ENCODE results near the gene NHSL2. TPM values are rescaled to one million over a fixed set of nuclear protein-coding genes. Genes with fewer than 3 reads are reported as not detected.

NHSL2 gene
- total and polyA plus RNA-seq, 2 of the 13 experiments (the other 11 are each of a cell fraction or from before 2014, with no cell fraction given) = not detected

- TF ChIP-seq PREB (CRISPR knock-in tag; IDR thresholded peaks at IDR 0.05) (no peak), ZNF761 (CRISPR knock-in tag; conservative IDR thresholded peaks at IDR 0.05) (no peak)
Measured at GRCh38 chrX:71954458-71954857, 43.8 kb downstream of the NHSL2 start (continued).

GRCh38 chrX:71955530-71956120, 45.0 kb downstream of the NHSL2 start:
- BruUV-seq (replicated peaks) = no TSS peak
- Histone ChIP-seq H3K27ac (ENCODE audit: extremely low read length, insufficient read depth, low read length) (no peak overlapping the region), H3K4me3 (replicated peaks in 1 of 3; ENCODE audit: insufficient read depth in 1 of 3, low read depth in 2 of 3, low read length in 3 of 3) (no peak overlapping the region), H3K27me3 (ENCODE audit: control insufficient read depth in 1 of 2, insufficient read depth in 2 of 2, low read length in 2 of 2) (no peaks in the 10 kb centered on the region), H2AFZ (ENCODE audit: low read length) (no peak overlapping the region), H3K4me2 (ENCODE audit: low read depth, low read length) (no peak overlapping the region), H3K36me3 (replicated peaks in 1 of 2; ENCODE audit: control insufficient read depth in 1 of 2, insufficient read depth in 2 of 2, low read length in 2 of 2) (no peaks in the 10 kb centered on the region), H4K20me1 (ENCODE audit: insufficient read depth, low read length) (no peaks in the 10 kb centered on the region), H3K79me2 (ENCODE audit: insufficient read depth, low read length) (no peaks in the 10 kb centered on the region), H3K9me3 (ENCODE audit: low read length) (no peaks in the 10 kb centered on the region), H3K9ac (ENCODE audit: insufficient read depth, low read depth, low read length) (no peak overlapping the region), H3K4me1 (ENCODE audit: insufficient read depth, low read length) (no peaks in the 10 kb centered on the region)
- CTCF ChIA-PET (ENCODE audit: low intra/inter-chr PET ratio, low total read pairs) = no interaction called here
- POLR2A ChIA-PET = no interaction called here
- TF ChIP-seq PHF20 (CRISPR knock-in tag; IDR thresholded peaks at IDR 0.05) (no peak), NR1H2 (CRISPR knock-in tag; IDR thresholded peaks at IDR 0.05; ENCODE audit: borderline replicate concordance, low read depth) (no peak), FOXK1 (CRISPR knock-in tag; IDR thresholded peaks at IDR 0.05; ENCODE audit: borderline replicate concordance, low read depth) (no peak), ATF7-NPFF (CRISPR knock-in tag; IDR thresholded peaks at IDR 0.05; ENCODE audit: low read depth) (no peak), ZNF207 (IDR thresholded peaks at IDR 0.05; ENCODE audit: borderline replicate concordance) (no peak), ZNF3 (CRISPR knock-in tag; IDR thresholded peaks at IDR 0.05) (no peak), ZFP91 (CRISPR knock-in tag; IDR thresholded peaks at IDR 0.05; ENCODE audit: borderline replicate concordance) (no peak), HDAC2 (CRISPR knock-in tag; IDR thresholded peaks at IDR 0.05) (no peak), FOXM1 (CRISPR knock-in tag; IDR thresholded peaks at IDR 0.05) (no peak)
- FAIRE-seq = no peak
- WGBS (ENCODE audit: low lambda C conversion rate) = 24% methylated on average over 5 of the region's 7 CpGs
- no peak for ATAC-seq
- intact Hi-C loops (cut with micrococcal nuclease; ENCODE audit: unreplicated experiment) (no loop called here), in situ Hi-C loops (cut with HindIII; ENCODE audit: extremely low pct_ligation_motif_present, low pct_unique_long_range_greater_than_20kb) (no loop called here)
- no peak for DNase-seq (ENCODE audit: low spot score)

Data from HepG2 (cell line).